Heart left ventricle (tissue), 16 donors: ENCODE data around the gene DDRGK1. TPM values are rescaled to one million over a fixed set of nuclear protein-coding genes. Genes with fewer than 3 reads are reported as not detected.
"Not testable (repeated sequence)": the region's sequence is repeated elsewhere in the genome, so short reads cannot be mapped to it uniquely, and the experiment has no call there.

Experiments used
- ATAC-seq, 4 donors: fragments of 200-7000 bp; cut with Tn5 transposase; one replicate each; pipeline ENCODE4 v1.9.1; 2020 to 2022; ENCODE audit warnings: moderate library complexity in 4 of 4, mild to moderate bottlenecking in 3 of 4, moderate number of reproducible peaks in 1 of 4
- DNase-seq, 5 donors: peaks; one replicate each; pipeline ENCODE4 v3.0.0-alpha.2; 2020
- H3K27ac ChIP-seq, 12 donors: fragments of 200-600 bp; sonication (generic) in 4 of 12; one replicate each; pipeline versions ENCODE4 v1.5.0 to v1.8.0; 2016 to 2022; ENCODE audit warnings: mild to moderate bottlenecking in 2 of 12
- H3K27me3 ChIP-seq, 9 donors: fragments of 200-600 bp; sonication (generic) in 2 of 9; one replicate each; pipeline versions ENCODE4 v1.5.1 to v1.8.0; 2016 to 2022; ENCODE audit warnings: mild to moderate bottlenecking in 3 of 9
- H3K36me3 ChIP-seq, 9 donors: fragments of 200-600 bp; sonication (generic) in 2 of 9; one replicate each; pipeline versions ENCODE4 v1.5.0 to v1.8.0; 2018 to 2022; ENCODE audit warnings: mild to moderate bottlenecking in 2 of 9
- H3K4me1 ChIP-seq, 12 donors: fragments of 200-600 bp; sonication (generic) in 4 of 12; one replicate each; pipeline versions ENCODE4 v1.5.0 to v1.8.0; 2016 to 2022; ENCODE audit warnings: mild to moderate bottlenecking in 3 of 12
- H3K4me3 ChIP-seq, 12 donors: fragments of 200-600 bp; sonication (generic) in 4 of 12; one replicate each; pipeline versions ENCODE4 v1.5.0 to v1.8.0; 2017 to 2022; ENCODE audit warnings: mild to moderate bottlenecking in 9 of 12, moderate library complexity in 4 of 12
- H3K9me3 ChIP-seq, 12 donors: fragments of 200-600 bp; sonication (generic) in 4 of 12; one replicate each; pipeline versions ENCODE4 v1.5.0 to v1.8.0; 2016 to 2022; ENCODE audit warnings: mild to moderate bottlenecking in 1 of 12
- CTCF ChIP-seq, 12 donors: fragments of 200-600 bp; sonication (generic) in 4 of 12; IDR thresholded peaks; one replicate each; pipeline versions ENCODE4 v1.5.0 to v1.8.0; 2018 to 2022; ENCODE audit warnings: antibody characterized with exemption in 12 of 12, mild to moderate bottlenecking in 5 of 12
- POLR2A ChIP-seq, 2 donors: fragments of 450-650 bp; IDR thresholded peaks; one replicate each; pipeline ENCODE4 v1.6.1; 2017; ENCODE audit warnings: antibody characterized with exemption in 2 of 2, mild to moderate bottlenecking in 2 of 2, moderate library complexity in 2 of 2
- WGBS, 4 donors: extraction: QIAGEN DNeasy Blood & Tissue Kit in 2 of 4; methylation state at CpG; one replicate each; pipeline versions ENCODE4 v1.1.5 to v1.1.7; 2013 to 2018; 5-methylcytosine and 5-hydroxymethylcytosine counted together
- intact Hi-C, 10 donors: fragments of 100-400 bp; cut with DNase I; formaldehyde crosslinking; loops; one replicate each; pipeline versions ENCODE4 v1.11.1 to v1.14.2; 2022
- polyA plus RNA-seq, 2 donors: library from polyadenylated mRNA; stranded (reverse); fragments of 200-250 nt; gene quantifications; one replicate each; pipeline ENCODE4 v1.2.3, GENCODE V29; 2013
- total RNA-seq, 9 donors: library from RNA; depleted of rRNA in 2 of 9; stranded (reverse); fragments of >200 nt in 2 of 9; fragmentation: NEBNext Ultra II Directional in 3 of 9; extraction: Animal tissue kit (Norgen Biotek cat#: 25700) in 3 of 9; gene quantifications; one replicate each; pipeline versions ENCODE4 v1.1.0 to v1.2.4, GENCODE V29; 2016 to 2023
- donor health status: ischemic (EF 13 %, LVEDD 7.1; RV severe dilation, severe dysfunction).
- donor health status: healthy with polysubstance abuse.
- donor health status: DM: no; HTN: yes; CAD: no.
- donor health status: DM: no; HTN: no; CAD: no.
- donor health status: ischemic (EF 25% LVEDD 6.9; RV normal size, moderate dysfunction).
- donor health status: ischemic (EF 25% LVEDD 5.7; RV mildly dilated, moderate dysfunction).
- donor health status: healthy.
- donor health status: DM: yes; HTN: yes; CAD: no.
- donor health status: ischemic (EF 35%, LVEDD 5.7; RV mildly dilated, moderate dysfunction).
- donor health status: nonischemic (EF 11% LVEDD 7.7; RV severe dilation, severe dysfunction).
- donor health status: DM: yes; HTN: yes; CAD: no.
- donor health status: PGD.
- donor health status: ischemic (EF 29% LVEDD 5.4; RV normal size, mild dysfunction).
- donor health status: nonischemic (EF 23%, LVEDD 6.1; RV moderate dilation, normal function).

DDRGK1 gene
- total and polyA plus RNA-seq, 11 donors: 25.1 to 78.3 (median 35.5) TPM

DNA sequence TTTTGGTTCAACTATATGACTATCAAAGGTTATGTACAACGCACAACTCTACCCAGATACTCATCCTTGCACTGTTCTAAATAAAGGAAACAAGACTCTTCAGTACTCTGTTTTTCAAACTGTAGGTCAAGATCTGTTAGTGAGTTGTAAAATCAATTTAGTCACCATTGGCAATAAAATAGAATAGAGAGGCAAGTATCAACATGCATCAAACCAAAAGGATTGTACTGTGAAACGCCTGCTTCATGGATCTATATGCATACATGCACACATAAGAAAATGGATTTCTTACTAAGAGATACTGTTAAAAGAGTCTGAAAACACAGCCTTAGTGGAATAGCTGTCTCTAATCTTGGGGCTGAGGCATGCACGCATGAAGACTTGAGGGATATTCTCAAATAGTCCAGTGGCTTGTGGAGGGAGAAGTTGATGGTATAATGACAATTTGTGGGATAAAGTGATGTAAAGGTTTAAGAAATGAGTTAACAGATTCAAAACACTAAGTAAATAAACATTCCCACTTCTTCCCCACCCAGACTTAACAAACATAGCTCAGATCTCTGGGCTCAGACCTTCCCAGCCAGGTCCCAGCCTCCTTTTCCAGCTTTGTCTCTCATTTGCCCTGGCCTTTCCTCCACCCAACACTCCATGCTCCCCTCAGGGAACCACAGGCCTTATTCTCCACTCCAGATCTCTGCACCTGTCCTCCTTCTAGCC, 20.4 kb downstream of the DDRGK1 start:
- ATAC-seq (no peak), DNase-seq (no peak)
- Histone ChIP-seq H3K27ac (no peak overlapping the region), H3K4me3 (no peak overlapping the region), H3K36me3 (peaks cover 0 to 3% (median under 1%) of the 10 kb centered on the region in 9 donors), H3K4me1 (no peaks in the 10 kb centered on the region), H3K9me3 (no peaks in the 10 kb centered on the region), H3K27me3 (no peaks in the 10 kb centered on the region)
- intact Hi-C loops: no loop called here
- 88 to 96% (median 96%) methylated on average over 3 of the region's 3 CpGs for WGBS, 4 donors
- TF ChIP-seq CTCF (IDR thresholded peaks at IDR 0.05): no peak
- no peak for TF ChIP-seq POLR2A (IDR thresholded peaks at IDR 0.05)

DNA sequence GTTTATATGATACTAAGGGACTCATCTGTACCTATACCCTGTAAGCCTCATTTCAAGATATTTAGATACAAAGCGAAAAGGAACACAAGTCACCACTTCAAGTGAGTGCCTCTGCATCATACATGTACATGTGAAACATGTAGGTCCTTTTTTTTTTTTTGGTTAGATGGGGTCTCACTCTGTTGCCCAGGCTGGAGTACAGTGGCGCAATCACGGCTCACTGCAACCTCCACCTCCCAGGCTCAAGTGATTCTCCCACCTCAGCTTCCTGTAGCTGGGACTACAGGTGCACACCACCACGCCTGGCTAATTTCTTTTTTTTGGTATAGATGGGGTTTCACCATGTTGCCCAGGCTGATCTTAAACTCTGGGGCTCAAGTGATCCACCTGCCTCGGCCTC, 22.1 kb downstream of the DDRGK1 start:
- H3K4me3 ChIP-seq, H3K4me1 ChIP-seq, H3K27me3 ChIP-seq, H3K27ac ChIP-seq, H3K9me3 ChIP-seq, H3K36me3 ChIP-seq, ATAC-seq, DNase-seq, intact Hi-C loops: not testable (repeated sequence)
- WGBS, 4 donors: 95 to 100% (median 97%) methylated on average over 4 to 5 of the region's 5 CpGs

GRCh38 chr20:3181270-3181669, 23.2 kb downstream of the DDRGK1 start:
- no peak for TF ChIP-seq CTCF (IDR thresholded peaks at IDR 0.05)
- TF ChIP-seq POLR2A (IDR thresholded peaks at IDR 0.05): no peak
- no peaks in the 10 kb centered on the region for H3K9me3 ChIP-seq
- no peak overlapping the region for H3K4me3 ChIP-seq
- intact Hi-C loops: no loop called here
- no peaks in the 10 kb centered on the region for H3K27me3 ChIP-seq
- H3K36me3 ChIP-seq: peaks cover 0 to 2% (median 0%) of the 10 kb centered on the region in 9 donors
- no peaks in the 10 kb centered on the region for H3K4me1 ChIP-seq
- ATAC-seq (no peak), DNase-seq (no peak)
- no peak overlapping the region for H3K27ac ChIP-seq
- WGBS, 4 donors: 75 to 89% (median 76%) methylated on average over 5 of the region's 5 CpGs

- Histone ChIP-seq H3K36me3 (peaks cover 0 to 2% (median 0%) of the 10 kb centered on the region in 9 donors), H3K4me3 (no peak overlapping the region), H3K27me3 (no peaks in the 10 kb centered on the region), H3K27ac (no peak overlapping the region), H3K4me1 (peaks cover 0 to under 1% (median 0%) of the 10 kb centered on the region in 12 donors), H3K9me3 (no peaks in the 10 kb centered on the region)
- no peak for DNase-seq
- intact Hi-C loops: no loop called here
- no peak for ATAC-seq
- 72 to 83% (median 80%) methylated on average over 4 of the region's 4 CpGs for WGBS, 4 donors
- no peak for TF ChIP-seq POLR2A (IDR thresholded peaks at IDR 0.05)
- TF ChIP-seq CTCF (IDR thresholded peaks at IDR 0.05): no peak
These were observed 24.2 kb downstream of the DDRGK1 start for GRCh38 chr20:3180319-3180718.
